Anterior cingulate cortex (tissue), 58 donors: ENCODE results near the gene CD93.

Experiments used
- DNase-seq, 58 donors: peaks; one replicate each; lab custom pipeline; 2025; lab: John Stamatoyannopoulos, UW

CD93 gene, protein sequence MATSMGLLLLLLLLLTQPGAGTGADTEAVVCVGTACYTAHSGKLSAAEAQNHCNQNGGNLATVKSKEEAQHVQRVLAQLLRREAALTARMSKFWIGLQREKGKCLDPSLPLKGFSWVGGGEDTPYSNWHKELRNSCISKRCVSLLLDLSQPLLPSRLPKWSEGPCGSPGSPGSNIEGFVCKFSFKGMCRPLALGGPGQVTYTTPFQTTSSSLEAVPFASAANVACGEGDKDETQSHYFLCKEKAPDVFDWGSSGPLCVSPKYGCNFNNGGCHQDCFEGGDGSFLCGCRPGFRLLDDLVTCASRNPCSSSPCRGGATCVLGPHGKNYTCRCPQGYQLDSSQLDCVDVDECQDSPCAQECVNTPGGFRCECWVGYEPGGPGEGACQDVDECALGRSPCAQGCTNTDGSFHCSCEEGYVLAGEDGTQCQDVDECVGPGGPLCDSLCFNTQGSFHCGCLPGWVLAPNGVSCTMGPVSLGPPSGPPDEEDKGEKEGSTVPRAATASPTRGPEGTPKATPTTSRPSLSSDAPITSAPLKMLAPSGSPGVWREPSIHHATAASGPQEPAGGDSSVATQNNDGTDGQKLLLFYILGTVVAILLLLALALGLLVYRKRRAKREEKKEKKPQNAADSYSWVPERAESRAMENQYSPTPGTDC

DNA sequence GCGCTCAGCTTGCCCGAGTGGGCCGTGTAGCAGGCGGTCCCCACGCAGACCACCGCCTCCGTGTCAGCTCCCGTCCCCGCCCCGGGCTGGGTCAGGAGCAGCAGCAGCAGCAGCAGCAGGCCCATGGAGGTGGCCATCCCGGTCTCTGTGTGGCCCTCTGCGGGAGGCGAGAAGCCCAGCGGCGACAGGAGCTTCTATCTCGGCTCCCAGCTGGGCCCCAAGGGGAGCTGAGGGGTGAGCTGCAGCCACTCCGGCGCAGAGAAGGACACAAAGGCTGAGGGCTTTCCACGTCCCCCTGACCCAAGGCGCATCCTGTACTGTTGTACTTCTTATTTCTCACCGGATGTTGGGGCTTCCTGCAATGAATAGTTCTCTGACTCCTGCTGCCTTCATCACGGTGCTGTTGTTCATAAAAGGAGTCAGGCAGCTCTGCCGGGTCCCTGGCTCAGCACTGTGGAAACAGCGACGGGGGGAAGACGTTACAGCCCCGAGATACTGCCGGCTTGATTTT lies at the start of gene CD93:
Gene CD93, minus strand, starts transcription at position 269 of the 511 bp plus-strand sequence. Its CDS starts 132 bp downstream, at position 137.
- DNase-seq: no peak

DNA sequence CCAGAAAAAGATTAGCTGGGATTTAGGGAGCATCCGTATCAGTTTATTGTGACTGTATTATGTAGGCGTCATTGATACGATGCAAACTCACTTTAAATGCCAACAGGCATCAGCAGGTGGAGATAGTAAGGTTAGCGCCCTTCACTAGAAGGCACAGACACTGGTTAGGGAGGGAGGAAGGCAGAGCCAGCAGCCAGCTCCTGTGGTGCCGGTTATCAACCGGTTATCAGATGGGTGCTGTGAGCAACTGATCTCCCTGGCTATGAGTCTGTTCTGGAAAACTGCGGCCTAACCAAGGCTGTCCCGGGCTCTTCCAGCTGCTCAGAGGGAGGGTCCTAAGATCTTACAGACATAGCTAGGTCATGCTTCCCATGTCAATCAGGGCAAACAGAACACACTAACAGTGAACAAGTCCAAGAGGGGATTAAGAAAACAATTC lies 47.5 kb upstream of the CD93 start:
- DNase-seq: no peak

DNA sequence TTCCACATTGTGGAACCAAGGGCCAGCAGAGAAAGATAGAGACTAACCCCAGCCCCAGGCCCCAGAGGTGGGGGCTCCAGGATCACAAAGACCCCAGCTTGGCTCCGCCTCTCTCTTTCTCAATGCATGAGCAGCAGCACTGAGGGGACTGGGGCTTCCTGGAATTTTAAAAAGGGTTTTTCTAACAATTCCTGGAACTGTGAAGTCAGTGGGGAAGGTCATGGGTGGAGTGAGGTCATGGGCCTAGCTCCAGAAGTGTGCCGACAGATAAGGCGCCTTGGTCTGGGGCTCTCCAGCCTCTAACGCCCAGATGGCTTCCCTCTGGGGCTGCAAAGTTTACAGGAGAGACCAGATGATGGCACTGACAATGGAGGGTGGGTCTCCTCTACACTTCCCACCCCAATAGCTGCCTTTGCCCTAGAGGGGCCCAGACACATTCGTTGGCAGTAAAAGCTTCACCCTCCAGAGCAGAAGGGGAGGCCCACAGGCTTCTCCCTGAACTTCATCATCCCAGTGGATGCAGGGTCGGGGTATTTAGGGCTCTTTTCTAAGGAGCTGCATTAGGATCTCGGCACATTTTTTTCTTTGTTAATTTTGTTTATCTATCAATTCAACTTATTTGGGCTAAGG lies 46.9 kb upstream of the CD93 start:
- DNase-seq: no peak

DNA sequence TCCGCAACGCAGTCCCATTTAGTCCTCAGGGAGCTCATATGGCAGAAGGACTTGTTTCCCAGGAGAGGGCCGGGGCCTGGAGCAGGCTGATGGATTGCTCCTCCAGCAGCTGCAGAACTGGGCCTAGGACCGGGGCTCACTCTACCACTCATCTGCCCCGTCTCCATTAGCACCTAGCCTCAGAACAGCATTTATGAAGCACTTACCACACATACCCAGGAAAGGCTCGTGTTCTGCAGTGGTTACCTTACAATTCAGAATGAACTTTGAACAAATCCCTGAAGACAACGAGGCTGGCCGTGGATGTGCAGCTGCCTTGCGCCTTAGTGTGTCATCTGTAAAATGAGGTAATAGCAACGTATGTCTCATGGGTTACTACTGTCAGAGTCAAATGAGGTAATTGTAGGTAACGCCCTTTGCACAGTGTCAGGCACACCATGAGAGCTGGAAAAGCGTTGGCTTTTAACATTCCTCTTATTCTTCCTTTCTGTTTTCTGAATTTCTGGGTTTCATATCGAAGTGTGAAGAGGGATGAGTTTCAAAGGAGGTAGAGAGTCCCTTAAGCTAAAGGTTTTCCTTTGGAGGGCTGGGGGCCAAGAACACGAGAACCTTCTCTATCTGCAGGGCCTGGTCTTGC lies 46.3 kb upstream of the CD93 start:
- DNase-seq: no peak

DNA sequence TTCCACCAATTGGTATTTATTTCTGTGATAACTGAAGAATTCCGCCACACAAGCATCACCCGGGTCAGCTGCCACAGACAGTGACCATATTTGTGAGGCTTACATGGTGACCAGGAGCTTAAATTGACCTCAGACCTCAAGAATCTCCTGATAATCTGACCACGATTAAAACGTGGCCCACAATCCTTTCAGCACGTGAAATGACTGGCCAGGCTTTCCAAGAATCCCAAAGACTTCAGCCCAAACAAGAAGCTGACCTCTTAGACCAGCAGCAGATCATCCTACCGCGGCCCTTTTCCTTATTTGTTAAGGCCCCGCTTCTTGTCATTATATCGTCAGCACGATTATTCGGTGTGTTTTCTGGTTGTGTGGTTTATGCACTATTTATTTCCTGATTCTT lies 45.6 kb upstream of the CD93 start:
- no peak for DNase-seq

DNA sequence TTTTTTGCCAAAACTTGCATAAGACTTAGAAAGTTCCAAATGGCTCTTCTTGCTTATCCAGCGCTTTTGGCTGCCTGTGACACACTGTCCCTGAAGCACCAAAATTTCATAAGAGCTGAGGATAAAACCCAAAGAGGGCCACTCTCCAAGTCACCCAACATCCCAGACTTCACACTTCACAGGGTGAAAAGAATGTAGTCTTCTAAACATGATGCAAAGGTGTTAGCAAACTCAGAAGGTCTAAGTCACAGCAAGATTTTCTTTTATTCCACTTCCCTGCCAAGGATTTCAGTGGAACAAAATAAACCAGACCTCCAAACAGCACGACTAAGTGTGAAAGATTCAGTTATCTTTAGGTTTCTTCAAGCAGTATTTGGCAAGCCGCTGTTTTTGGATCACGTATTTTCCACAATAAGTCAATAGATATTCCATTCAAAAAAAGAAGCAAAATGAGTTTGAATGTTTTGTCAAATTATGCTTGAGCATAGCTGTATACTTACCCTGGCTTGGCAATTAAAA lies 44.6 kb upstream of the CD93 start:
- DNase-seq: peak in 2 of 58 donors; percentile 5 to 23

GRCh38 chr20:23129891-23130621 lies 43.9 kb upstream of the CD93 start:
- DNase-seq: no peak

GRCh38 chr20:23129266-23129665 lies 43.1 kb upstream of the CD93 start:
- no peak for DNase-seq

GRCh38 chr20:23128461-23129125 lies 42.5 kb upstream of the CD93 start:
- no peak for DNase-seq

DNA sequence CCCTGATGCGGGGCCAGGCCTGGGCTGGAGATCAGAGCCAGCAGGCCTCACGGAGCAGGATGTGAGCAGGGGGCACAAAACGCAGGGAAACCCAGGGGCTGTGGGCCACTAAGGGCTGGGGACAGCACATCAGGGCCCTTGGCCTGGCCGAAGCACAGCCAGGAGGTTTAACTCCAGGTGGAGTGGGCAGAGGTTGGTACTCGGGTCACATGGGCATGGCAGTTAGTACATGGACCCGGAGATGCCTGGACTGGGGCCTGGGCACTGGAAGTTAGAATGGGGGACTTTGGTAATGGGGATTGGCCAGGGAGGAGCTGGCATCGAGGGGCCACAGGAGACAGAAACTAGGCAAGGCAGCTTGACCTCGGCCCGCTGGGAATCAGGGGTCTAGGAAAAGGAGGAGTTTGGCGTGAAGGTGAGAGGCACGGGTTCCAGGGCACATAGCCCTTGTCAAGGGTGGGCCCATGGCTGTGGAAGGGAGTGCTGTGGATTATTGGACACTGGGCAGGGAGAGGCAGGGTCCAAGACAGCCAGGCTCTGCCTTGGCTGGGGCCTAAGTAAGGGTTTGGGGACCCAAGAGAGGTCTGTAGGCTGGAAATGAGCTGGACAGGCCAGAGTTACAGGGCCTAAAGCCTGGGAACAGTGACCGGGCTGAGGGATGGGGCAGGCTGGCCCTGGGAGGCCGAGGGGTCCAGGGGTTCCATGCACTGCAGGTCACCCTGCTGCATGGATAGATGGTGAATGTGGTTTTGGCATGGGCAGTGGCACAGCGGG lies 41.6 kb upstream of the CD93 start:
- no peak for DNase-seq

GRCh38 chr20:23126281-23127061 lies 40.3 kb upstream of the CD93 start:
- DNase-seq: no peak

DNA sequence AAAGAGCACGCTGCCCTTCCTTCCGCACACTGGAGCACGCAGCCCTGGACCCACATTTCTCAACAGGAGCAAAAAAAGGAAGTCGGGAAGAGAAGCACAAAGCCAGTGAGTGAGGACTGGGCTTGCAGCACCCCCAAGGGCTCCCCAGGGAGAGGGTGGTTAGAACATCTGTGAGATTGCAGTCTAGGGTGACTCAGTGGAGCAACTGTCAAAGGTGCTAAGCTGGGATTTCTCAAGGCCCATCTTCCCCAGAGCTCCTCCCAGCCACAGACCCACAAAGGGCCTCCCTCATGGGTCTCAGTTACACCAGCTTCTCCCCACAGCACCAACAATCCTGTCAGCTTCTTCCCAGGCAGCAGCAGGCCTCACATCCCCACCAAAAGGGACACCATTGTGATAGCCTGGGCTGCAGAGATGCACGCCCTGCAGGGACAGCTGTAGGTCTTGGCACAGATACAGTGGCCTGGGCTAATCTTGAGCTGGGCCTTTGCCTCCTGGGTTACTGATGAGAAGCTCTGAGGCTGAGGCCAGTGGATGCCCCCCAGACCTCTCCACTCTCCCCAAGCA lies 39.6 kb upstream of the CD93 start:
- peak in 23 of 58 donors; percentile 6 to 79 (median 35) for DNase-seq

DNA sequence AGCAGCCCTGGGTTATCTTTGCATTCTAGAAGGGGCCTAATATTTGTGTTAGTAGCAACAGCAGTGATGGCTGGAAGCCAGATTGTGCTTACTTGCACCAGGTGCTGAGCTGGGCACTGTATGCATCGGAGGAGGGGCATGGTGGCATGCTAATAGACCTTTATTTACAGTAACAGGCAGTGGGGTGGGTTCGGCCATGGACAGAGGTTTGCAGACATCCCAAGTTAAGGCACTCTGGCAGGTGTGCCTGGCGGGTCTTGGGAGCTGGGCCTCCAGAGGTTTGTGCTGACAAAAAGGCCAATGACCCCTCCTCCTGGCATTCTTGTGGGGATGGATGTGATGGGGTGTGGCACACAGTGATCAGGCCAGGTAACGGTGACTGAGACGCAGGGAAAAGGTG lies 39.0 kb upstream of the CD93 start:
- no peak for DNase-seq

DNA sequence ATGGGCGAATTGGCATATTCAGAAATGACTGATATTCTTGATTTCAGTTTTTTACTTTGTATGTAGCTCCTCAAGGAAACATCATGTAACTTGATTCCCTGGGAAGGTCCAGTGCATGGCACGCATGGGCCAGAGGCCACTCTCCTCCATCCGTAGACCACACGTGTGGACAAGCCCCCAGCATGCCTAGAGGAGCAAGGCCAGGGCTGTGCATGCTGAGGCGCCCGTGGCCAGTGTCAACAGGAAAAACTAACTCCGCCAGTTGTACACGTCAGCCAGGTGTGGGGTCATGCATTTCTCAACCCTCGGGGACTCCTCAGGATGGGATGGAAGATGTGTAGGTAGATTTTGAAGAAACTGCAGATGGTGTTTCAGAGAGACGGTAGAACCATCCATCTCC lies 37.8 kb upstream of the CD93 start:
- DNase-seq: no peak

- DNase-seq: no peak
Observed at GRCh38 chr20:23122796-23123655, 36.9 kb upstream of the CD93 start.

DNA sequence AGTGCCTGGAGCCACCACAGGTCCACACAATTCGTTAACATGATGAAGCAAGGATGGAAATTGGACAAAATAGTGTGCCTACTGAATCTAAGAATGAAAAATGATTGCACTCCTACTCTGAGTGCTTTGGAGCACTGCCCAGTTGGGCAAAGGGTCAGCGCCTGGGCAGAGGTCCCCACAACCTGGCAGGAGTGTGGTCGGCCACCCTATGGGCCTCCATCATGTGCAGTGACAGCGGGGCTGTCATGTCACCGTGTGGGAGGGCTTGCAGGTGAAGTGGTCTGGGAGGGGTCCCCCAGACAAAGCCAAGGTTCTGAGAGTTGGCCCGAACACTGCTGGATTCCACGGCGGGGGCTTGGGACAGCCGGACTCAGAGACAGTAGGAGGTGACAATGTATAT lies 36.2 kb upstream of the CD93 start:
- DNase-seq: no peak
